Psoas muscle (tissue), 8 donors: ENCODE results near the gene FSTL1. TPM values are rescaled to one million over a fixed set of nuclear protein-coding genes. Genes with fewer than 3 reads are reported as not detected.

Experiments used
- ATAC-seq, 4 donors: fragments of 200-7000 bp; cut with Tn5 transposase; one replicate each; pipeline ENCODE4 v1.9.1; 2020; ENCODE audit warnings: moderate library complexity in 3 of 4, mild to moderate bottlenecking in 2 of 4
- DNase-seq, 2 donors: peaks; one replicate each; pipeline ENCODE4 v3.0.0-alpha.2; 2020
- H3K27ac ChIP-seq: fragments of 200-600 bp; one replicate; pipeline ENCODE4 v1.8.0; 2022
- H3K27me3 ChIP-seq, 3 donors: fragments of 200-600 bp in 1 of 3; one replicate each; pipeline versions ENCODE4 v1.6.1 to v1.8.0; 2013 to 2022; ENCODE audit warnings: low read length in 2 of 3, mild to moderate bottlenecking in 2 of 3, moderate library complexity in 1 of 3; ENCODE audit not compliant: insufficient read depth in 3 of 3
- H3K36me3 ChIP-seq, 2 donors: fragments of 200-600 bp in 1 of 2; one replicate each; pipeline versions ENCODE4 v1.6.1 to v1.8.0; 2013 to 2022; ENCODE audit warnings: low read depth in 1 of 2, mild to moderate bottlenecking in 1 of 2, moderate library complexity in 1 of 2; ENCODE audit not compliant: insufficient read depth in 1 of 2
- H3K4me1 ChIP-seq: fragments of 200-600 bp; one replicate; pipeline ENCODE4 v1.8.0; 2022
- H3K4me3 ChIP-seq: fragments of 200-600 bp; one replicate; pipeline ENCODE4 v1.8.0; 2022; ENCODE audit warnings: mild to moderate bottlenecking
- H3K9me3 ChIP-seq: fragments of 200-600 bp; one replicate; pipeline ENCODE4 v1.8.0; 2022
- CTCF ChIP-seq: fragments of 200-600 bp; IDR thresholded peaks from one replicate; pipeline ENCODE4 v1.8.0; 2022; ENCODE audit warnings: antibody characterized with exemption
- WGBS, 3 donors: extraction: QIAGEN DNeasy Blood & Tissue Kit; methylation state at CpG; one replicate each; pipeline versions ENCODE4 v1.1.6 to v1.1.7; 2013; 5-methylcytosine and 5-hydroxymethylcytosine counted together
- intact Hi-C, 2 donors: fragments of 100-400 bp; cut with DNase I; formaldehyde crosslinking; loops; one replicate each; pipeline versions ENCODE4 v1.11.0 to v1.14.2; 2022
- polyA plus RNA-seq, 3 donors: library from polyadenylated mRNA; stranded (reverse); fragments of 200-250 nt; gene quantifications; one replicate each; pipeline ENCODE4 v1.2.3, GENCODE V29; 2013
- total RNA-seq, 4 donors: library from RNA; stranded (reverse); fragmentation: NEBNext Ultra II Directional in 2 of 4; extraction: Animal tissue kit (Norgen Biotek cat#: 25700) in 2 of 4; gene quantifications; one replicate each; pipeline versions ENCODE4 v1.2.1 to v1.2.4, GENCODE V29; 2021 to 2023
- donor health status: healthy with polysubstance abuse.
- donor health status: DM: no; HTN: no; CAD: no; lungs with moderate emphysema.
- donor health status: Bipolar disorder and iron deficiency.
- donor health status: healthy.
- donor health status: DM: yes; HTN: yes; CAD: no.
- donor health status: DM: no; HTN: no; CAD: no.
- donor health status: DM: no; HTN: no; CAD: no.
- donor health status: DM: yes; HTN: yes; CAD: no.

The FSTL1 gene
- total and polyA plus RNA-seq, 7 donors = 11.9 to 62.6 (median 43.9) TPM

- no peaks in the 10 kb centered on the region for H3K27me3 ChIP-seq
- TF ChIP-seq CTCF = no peak
- no peaks in the 10 kb centered on the region for H3K36me3 ChIP-seq
- H3K4me1 ChIP-seq = no peaks in the 10 kb centered on the region
- H3K27ac ChIP-seq = no peak overlapping the region
- intact Hi-C loops = no loop called here
- no peak for DNase-seq
- no peaks in the 10 kb centered on the region for H3K9me3 ChIP-seq
- H3K4me3 ChIP-seq = no peak overlapping the region
- WGBS, 3 donors = 14 to 24% (median 18%) methylated on average over 2 of the region's 2 CpGs
- no peak for ATAC-seq
Measured at GRCh38 chr3:120470870-120471269, 20.1 kb upstream of the FSTL1 start.

- Histone ChIP-seq H3K9me3 (no peaks in the 10 kb centered on the region), H3K4me1 (no peaks in the 10 kb centered on the region), H3K27me3 (no peaks in the 10 kb centered on the region), H3K36me3 (no peaks in the 10 kb centered on the region), H3K27ac (no peak overlapping the region), H3K4me3 (no peak overlapping the region)
- intact Hi-C loops = no loop called here
- no peak for TF ChIP-seq CTCF
- 66 to 72% (median 70%) methylated on average over 4 of the region's 4 CpGs for WGBS, 3 donors
- DNase-seq (no peak), ATAC-seq (no peak)
Measured at GRCh38 chr3:120469882-120470301, 19.1 kb upstream of the FSTL1 start.

GRCh38 chr3:120469440-120469839 lies 18.6 kb upstream of the FSTL1 start:
- no peak for TF ChIP-seq CTCF
- Histone ChIP-seq H3K4me3 (no peak overlapping the region), H3K36me3 (no peaks in the 10 kb centered on the region), H3K9me3 (no peaks in the 10 kb centered on the region), H3K27me3 (no peaks in the 10 kb centered on the region), H3K4me1 (no peaks in the 10 kb centered on the region), H3K27ac (no peak overlapping the region)
- ATAC-seq (no peak), DNase-seq (no peak)
- WGBS, 3 donors = 91 to 94% (median 91%) methylated on average over 3 of the region's 3 CpGs
- intact Hi-C loops = no loop called here

GRCh38 chr3:120468635-120469295 lies 18.0 kb upstream of the FSTL1 start:
- DNase-seq (no peak), ATAC-seq (no peak)
- Histone ChIP-seq H3K9me3 (no peaks in the 10 kb centered on the region), H3K27me3 (no peaks in the 10 kb centered on the region), H3K4me1 (no peaks in the 10 kb centered on the region), H3K27ac (no peak overlapping the region), H3K36me3 (no peaks in the 10 kb centered on the region), H3K4me3 (no peak overlapping the region)
- intact Hi-C loops = no loop called here
- no peak for TF ChIP-seq CTCF
- 84 to 94% (median 85%) methylated on average over 5 of the region's 5 CpGs for WGBS, 3 donors

- no peak for TF ChIP-seq CTCF
- DNase-seq = no peak
- intact Hi-C loops = no loop called here
- Histone ChIP-seq H3K4me3 (no peak overlapping the region), H3K36me3 (no peaks in the 10 kb centered on the region), H3K27ac (no peak overlapping the region), H3K9me3 (no peaks in the 10 kb centered on the region), H3K4me1 (no peaks in the 10 kb centered on the region), H3K27me3 (peaks cover 0 to 2% (median 0%) of the 10 kb centered on the region in 3 donors)
- ATAC-seq = no peak
- WGBS, 3 donors = 68 to 78% (median 69%) methylated on average over 4 of the region's 4 CpGs
Measured at GRCh38 chr3:120462409-120462959, 11.7 kb upstream of the FSTL1 start.
